Measurements from ENCODE around the gene RTN4. TPM values are rescaled to one million over a fixed set of nuclear protein-coding genes. Genes with fewer than 3 reads are reported as not detected.

RTN4 gene
- total and polyA plus RNA-seq, 8 donors, result 181 to 373 (median 200) TPM

DNA sequence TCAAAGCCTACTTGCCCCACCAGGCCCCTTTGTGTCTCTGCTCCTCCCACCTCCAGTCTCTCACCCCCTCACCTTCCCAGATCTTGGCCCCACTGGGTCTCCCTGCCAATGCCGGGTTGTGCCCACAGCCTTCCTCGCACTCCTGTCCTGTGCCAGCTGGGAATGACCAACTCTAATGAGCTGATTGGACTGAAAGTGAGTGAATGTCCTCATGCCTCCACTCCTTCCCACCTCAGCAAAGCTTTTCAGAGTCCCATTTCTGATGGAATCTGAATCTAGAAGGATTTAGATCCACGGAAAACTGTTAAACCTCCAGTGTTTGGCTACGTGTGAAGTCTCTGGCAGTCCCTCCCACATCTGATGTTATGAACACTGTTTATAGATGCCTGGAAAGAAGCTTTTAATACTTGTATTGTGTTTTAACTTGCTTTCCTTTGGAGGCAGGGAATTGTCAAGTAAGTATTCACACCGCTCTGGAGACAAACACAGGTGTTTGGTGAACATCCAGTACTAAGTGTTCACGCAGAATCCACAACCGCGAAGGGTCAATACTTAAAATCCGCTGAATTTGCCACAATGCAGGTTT, 103.9 kb downstream of the RTN4 start:
- Histone ChIP-seq H3K9me3 (no peaks in the 10 kb centered on the region), H3K4me1 (no peaks in the 10 kb centered on the region), H3K27me3 (no peaks in the 10 kb centered on the region), H3K4me3 (no peak overlapping the region), H3K36me3 (no peaks in the 10 kb centered on the region), H3K27ac (peak overlapping the region in 1 of 2 donors; percentile 66)
- ATAC-seq (peak; percentile 6), DNase-seq (no peak)
- intact Hi-C loops (cut with DNase I), result no loop called here
- no peak for TF ChIP-seq CTCF (IDR thresholded peaks at IDR 0.05)

- no peak overlapping the region for H3K4me3 ChIP-seq
- peak in 3 of 4 donors; percentile 23 to 63 (median 59) for DNase-seq
- H3K9me3 ChIP-seq, result no peaks in the 10 kb centered on the region
- TF ChIP-seq CTCF (IDR thresholded peaks at IDR 0.05), result no peak
- peak; percentile 92 for ATAC-seq
- peak overlapping the region in 1 of 2 donors; percentile 66 for H3K27ac ChIP-seq
- H3K27me3 ChIP-seq, result no peaks in the 10 kb centered on the region
- H3K4me1 ChIP-seq, result no peaks in the 10 kb centered on the region
- intact Hi-C loops (cut with DNase I), result no loop called here
- no peaks in the 10 kb centered on the region for H3K36me3 ChIP-seq
Observed at GRCh38 chr2:54945391-54946219, 104.6 kb downstream of the RTN4 start.

- Histone ChIP-seq H3K4me3 (no peak overlapping the region), H3K27ac (no peak overlapping the region), H3K36me3 (no peaks in the 10 kb centered on the region), H3K9me3 (no peaks in the 10 kb centered on the region), H3K4me1 (no peaks in the 10 kb centered on the region), H3K27me3 (no peaks in the 10 kb centered on the region)
- no peak for DNase-seq
- no peak for ATAC-seq
- intact Hi-C loops (cut with DNase I), result no loop called here
- no peak for TF ChIP-seq CTCF (IDR thresholded peaks at IDR 0.05)
Observed at GRCh38 chr2:54944724-54945326, 105.4 kb downstream of the RTN4 start.

DNA sequence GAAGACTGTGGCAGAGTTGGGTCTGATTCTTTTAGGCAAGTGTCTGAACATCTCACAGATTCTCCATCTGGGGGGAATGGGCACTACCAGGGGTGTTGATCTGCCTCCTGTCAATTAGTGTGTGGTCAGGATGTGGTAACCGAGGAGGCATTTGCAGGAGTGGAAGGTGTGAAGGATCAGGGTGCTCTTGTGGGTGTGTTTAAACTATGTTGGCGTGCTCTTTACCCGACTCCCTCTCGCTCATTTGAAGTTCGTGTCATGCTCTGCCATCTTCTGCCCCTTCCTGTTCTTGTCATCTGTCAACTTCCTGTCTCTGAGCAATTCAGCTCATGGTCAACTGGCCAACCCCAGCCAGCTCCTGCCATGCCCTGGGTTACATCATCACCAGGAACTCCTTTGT, 107.9 kb downstream of the RTN4 start:
- H3K27me3 ChIP-seq, result no peaks in the 10 kb centered on the region
- no peak overlapping the region for H3K4me3 ChIP-seq
- no peaks in the 10 kb centered on the region for H3K36me3 ChIP-seq
- no peak for TF ChIP-seq CTCF (IDR thresholded peaks at IDR 0.05)
- no peak for ATAC-seq
- intact Hi-C loops (cut with DNase I), result no loop called here
- no peak overlapping the region for H3K27ac ChIP-seq
- H3K4me1 ChIP-seq, result no peaks in the 10 kb centered on the region
- H3K9me3 ChIP-seq, result peaks cover 0 to 13% of the 10 kb centered on the region in 2 donors
- no peak for DNase-seq

Measured in left lung (tissue), 10 donors.